Anterior cingulate cortex (tissue), 58 donors: ENCODE measurements around the gene SRSF6.
"Not testable (repeated sequence)": the region's sequence is repeated elsewhere in the genome, so short reads cannot be mapped to it uniquely, and the experiment has no call there.

ENCODE experiments used
- DNase-seq, 58 donors: peaks; one replicate each; lab custom pipeline; 2025; lab: John Stamatoyannopoulos, UW

The SRSF6 gene

GRCh38 chr20:43457640-43458421, at the start of gene SRSF6:
Gene SRSF6, plus strand, starts transcription at chr20:43457896. Its CDS starts 138 bp downstream, at chr20:43458034.
- DNase-seq: peak; percentile 55 to 98 (median 93)

- no peak for DNase-seq
These were observed 48.7 kb upstream of the SRSF6 start for GRCh38 chr20:43408848-43409576.

GRCh38 chr20:43409577-43409913, 48.2 kb upstream of the SRSF6 start:
- no peak for DNase-seq

- no peak for DNase-seq
These were observed 41.9 kb upstream of the SRSF6 start for GRCh38 chr20:43415661-43416430.

- no peak for DNase-seq
These were observed 41.0 kb upstream of the SRSF6 start for GRCh38 chr20:43416591-43417228.

GRCh38 chr20:43420192-43420591, 37.5 kb upstream of the SRSF6 start:
- DNase-seq: no peak

- DNase-seq: not testable (repeated sequence)
These were observed 36.8 kb upstream of the SRSF6 start for GRCh38 chr20:43420913-43421312.

- no peak for DNase-seq
These were observed 31.5 kb upstream of the SRSF6 start for GRCh38 chr20:43426172-43426571.

- DNase-seq: no peak
These were observed 27.2 kb upstream of the SRSF6 start for GRCh38 chr20:43430265-43431133.

- peak in 4 of 58 donors; percentile 2 to 6 (median 5) for DNase-seq
These were observed 26.6 kb upstream of the SRSF6 start for GRCh38 chr20:43431134-43431519.

GRCh38 chr20:43432498-43432897, 25.2 kb upstream of the SRSF6 start:
- no peak for DNase-seq

GRCh38 chr20:43433250-43433854, 24.3 kb upstream of the SRSF6 start:
- DNase-seq: no peak

- no peak for DNase-seq
These were observed 23.1 kb upstream of the SRSF6 start for GRCh38 chr20:43434565-43434964.

GRCh38 chr20:43438578-43439316, 18.9 kb upstream of the SRSF6 start:
- DNase-seq: no peak

GRCh38 chr20:43440531-43440930, 17.2 kb upstream of the SRSF6 start:
- DNase-seq: no peak

- no peak for DNase-seq
These were observed 15.3 kb upstream of the SRSF6 start for GRCh38 chr20:43442282-43442880.

GRCh38 chr20:43444107-43444506, 13.6 kb upstream of the SRSF6 start:
- DNase-seq: no peak

GRCh38 chr20:43446361-43446879, 11.3 kb upstream of the SRSF6 start:
- DNase-seq: no peak
